K562 (cell line): Measurements from ENCODE around the gene ACSS1. TPM values are rescaled to one million over a fixed set of nuclear protein-coding genes. Genes with fewer than 3 reads are reported as not detected.

ENCODE experiments used
- DDX20 ChIP-seq: fragments of 450-650 bp; IDR thresholded peaks from 2 replicates; pipeline ENCODE4 v1.6.1; 2016; ENCODE audit warnings: missing genetic modification characterization, low read depth, mild to moderate bottlenecking, missing compliant biosample characterization, moderate library complexity
- FOXJ2 ChIP-seq: fragments of 200-800 bp; sonication (Bioruptor generic); IDR thresholded peaks from 2 replicates; pipeline ENCODE4 v1.6.1; 2016; ENCODE audit warnings: missing genetic modification characterization, missing compliant biosample characterization
- FOXK1 ChIP-seq: sonication (generic); formaldehyde crosslinking; IDR thresholded peaks from 2 replicates; pipeline ENCODE4 v1.8.0; 2022; ENCODE audit warnings: missing genetic modification reagents, mild to moderate bottlenecking, borderline replicate concordance
- HMG20A ChIP-seq: fragments of 450-650 bp; formaldehyde crosslinking; conservative IDR thresholded peaks from 2 replicates; pipeline ENCODE4 v1.4.0; 2020; ENCODE audit warnings: mild to moderate bottlenecking, mixed read lengths
- NEUROD1 ChIP-seq: fragments of 150-350 bp; IDR thresholded peaks from 2 replicates; pipeline ENCODE4 v1.6.1; 2014; ENCODE audit warnings: borderline replicate concordance, low read length, low read depth; ENCODE audit not compliant: partially characterized antibody
- NFE2L1 ChIP-seq: fragments of 450-650 bp; IDR thresholded peaks from 2 replicates; pipeline ENCODE4 v1.6.1; 2016; ENCODE audit warnings: missing genetic modification characterization, low read depth, mild to moderate bottlenecking, missing compliant biosample characterization, moderate library complexity, borderline replicate concordance
- POLR2G ChIP-seq: fragments of 200-400 bp; formaldehyde crosslinking; IDR thresholded peaks from 2 replicates; pipeline ENCODE4 v1.6.1; 2017; ENCODE audit warnings: low read depth, mild to moderate bottlenecking, antibody characterized with exemption, low read length, moderate library complexity
- RAD21 ChIP-seq, 2 experiments: fragments of 250-450 bp in 1 of 2; fragments of 450-650 bp in 1 of 2; sonication (Bioruptor Pico) in 1 of 2; formaldehyde crosslinking in 1 of 2; IDR thresholded peaks in 1 of 2; conservative IDR thresholded peaks in 1 of 2; 2 replicates each; pipeline versions ENCODE4 v1.4.0 to v1.8.0; 2020 to 2022; ENCODE audit warnings: mild to moderate bottlenecking in 2 of 2, moderate library complexity in 1 of 2
- SMARCE1 ChIP-seq: fragments of 450-650 bp; IDR thresholded peaks from 2 replicates; pipeline ENCODE4 v1.7.1; 2016; ENCODE audit warnings: mild to moderate bottlenecking
- SMC3 ChIP-seq: conservative IDR thresholded peaks from 2 replicates; pipeline ENCODE4 v1.6.1; 2011; ENCODE audit warnings: low read depth, low read length, improper control_type of control experiment; ENCODE audit not compliant: insufficient read depth
- TRIM28 ChIP-seq: fragments of 450-650 bp; IDR thresholded peaks from 2 replicates; pipeline ENCODE4 v1.6.1; 2017
- TSC22D4 ChIP-seq: fragments of 450-650 bp; IDR thresholded peaks from 2 replicates; pipeline ENCODE4 v1.6.1; 2016; ENCODE audit warnings: missing genetic modification characterization, missing biosample characterization, control low read depth
- ZNF384 ChIP-seq: IDR thresholded peaks from 2 replicates; pipeline ENCODE4 v1.6.1; 2012; ENCODE audit warnings: low read depth, low read length, improper control_type of control experiment
- polyA plus RNA-seq, 8 experiments: library from polyadenylated mRNA; depleted of rRNA in 4 of 8; stranded (reverse) in 5 of 8; unstranded in 3 of 8; fragments of >200 nt; fragmentation: Nextera tagmentation in 2 of 8; fragmentation: Illumina TruSeq in 1 of 8; extraction: Ambion mirVana in 2 of 8; extraction: Trizol in 1 of 8; gene quantifications; 2 replicates each; pipeline versions ENCODE4 v1.2.1 to v1.2.3, GENCODE V29; 2011 to 2014; ENCODE audit warnings: inconsistent platforms in 1 of 8, missing spikeins in 1 of 8
- total RNA-seq, 7 experiments: library from RNA; depleted of rRNA in 6 of 7; stranded (reverse); fragments of >200 nt in 6 of 7; fragmentation: Illumina TruSeq in 2 of 7; extraction: Trizol in 2 of 7; gene quantifications; 2 replicates each; pipeline versions ENCODE4 v1.2.1 to v1.2.3, GENCODE V29; 2011 to 2021; ENCODE audit warnings: low replicate concordance in 1 of 7
- TF ChIP-seq, protein P1 (sequence below), 3 experiments: IDR thresholded peaks in 2 of 3; conservative IDR thresholded peaks in 1 of 3; 2 replicates each; pipeline ENCODE4 v1.5.1; 2011 to 2012; ENCODE audit warnings: low read length in 3 of 3, mild to moderate bottlenecking in 3 of 3, control low read depth in 2 of 3, improper control_type of control experiment in 1 of 3, inconsistent platforms in 1 of 3, low read depth in 1 of 3, mixed read lengths in 1 of 3, moderate library complexity in 1 of 3; ENCODE audit not compliant: insufficient read depth in 2 of 3

Gene ACSS1
- total and polyA plus RNA-seq, 9 of the 15 experiments (the other 6 are each of a cell fraction or from before 2014, with no cell fraction given), result 0.07 to 2.1 (median 0.27) TPM; not detected in 3

GRCh38 chr20:25065625-25066338, 7.8 kb upstream of the ACSS1 start (continued):
- TF ChIP-seq, protein P1, sequence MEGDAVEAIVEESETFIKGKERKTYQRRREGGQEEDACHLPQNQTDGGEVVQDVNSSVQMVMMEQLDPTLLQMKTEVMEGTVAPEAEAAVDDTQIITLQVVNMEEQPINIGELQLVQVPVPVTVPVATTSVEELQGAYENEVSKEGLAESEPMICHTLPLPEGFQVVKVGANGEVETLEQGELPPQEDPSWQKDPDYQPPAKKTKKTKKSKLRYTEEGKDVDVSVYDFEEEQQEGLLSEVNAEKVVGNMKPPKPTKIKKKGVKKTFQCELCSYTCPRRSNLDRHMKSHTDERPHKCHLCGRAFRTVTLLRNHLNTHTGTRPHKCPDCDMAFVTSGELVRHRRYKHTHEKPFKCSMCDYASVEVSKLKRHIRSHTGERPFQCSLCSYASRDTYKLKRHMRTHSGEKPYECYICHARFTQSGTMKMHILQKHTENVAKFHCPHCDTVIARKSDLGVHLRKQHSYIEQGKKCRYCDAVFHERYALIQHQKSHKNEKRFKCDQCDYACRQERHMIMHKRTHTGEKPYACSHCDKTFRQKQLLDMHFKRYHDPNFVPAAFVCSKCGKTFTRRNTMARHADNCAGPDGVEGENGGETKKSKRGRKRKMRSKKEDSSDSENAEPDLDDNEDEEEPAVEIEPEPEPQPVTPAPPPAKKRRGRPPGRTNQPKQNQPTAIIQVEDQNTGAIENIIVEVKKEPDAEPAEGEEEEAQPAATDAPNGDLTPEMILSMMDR (IDR thresholded peaks at IDR 0.05 in 2 of 3, conservative IDR thresholded peaks at IDR 0.05 in 1 of 3; ENCODE audit: insufficient read depth in 2 of 3, low read depth in 1 of 3, low read length in 3 of 3), result peak; percentile 47 to 59 (median 58); a peak in 5 of 6 replicates
- TF ChIP-seq FOXJ2 (tag) (no peak), HMG20A (CRISPR knock-in tag) (no peak), POLR2G (no peak), SMC3 (peak; percentile 56), DDX20 (tag) (no peak), TSC22D4 (tag) (no peak), TRIM28 (no peak), NFE2L1 (tag) (no peak), FOXK1 (CRISPR knock-in tag) (no peak), SMARCE1 (no peak), RAD21 (CRISPR knock-in tag; conservative IDR thresholded peaks at IDR 0.05 in 1 of 2, IDR thresholded peaks at IDR 0.05 in 1 of 2) (peak; percentile 67 to 73), ZNF384 (no peak), NEUROD1 (no peak)
